ENCODE data around the gene NTF4. TPM values are rescaled to one million over a fixed set of nuclear protein-coding genes. Genes with fewer than 3 reads are reported as not detected.

Gene NTF4
- total and polyA plus RNA-seq, 2 donors: 6.7 to 30.1 TPM

- Histone ChIP-seq H3K4me1 (ENCODE audit: control insufficient read depth in 2 of 2, insufficient read depth in 2 of 2, low read length in 2 of 2) (peaks cover 0 to 11% of the 10 kb centered on the region in 2 donors), H3K9me3 (ENCODE audit: control insufficient read depth in 2 of 2, insufficient read depth in 1 of 2, low read length in 1 of 2) (peaks cover 0 to 3% of the 10 kb centered on the region in 2 donors), H3K27me3 (ENCODE audit: control insufficient read depth in 2 of 2, insufficient read depth in 1 of 2, low read length in 1 of 2) (no peaks in the 10 kb centered on the region), H3K4me3 (ENCODE audit: low read length in 2 of 2) (no peak overlapping the region), H3K36me3 (ENCODE audit: control insufficient read depth in 2 of 2, insufficient read depth in 2 of 2, low read length in 1 of 2) (peaks cover 82 to 92% of the 10 kb centered on the region in 2 donors), H3K27ac (ENCODE audit: low read depth in 1 of 2, low read length in 1 of 2) (no peak overlapping the region)
- 97% methylated on average over 23 of the region's 23 CpGs for WGBS
- no peak for DNase-seq (ENCODE audit: low read depth in 6 of 9, low spot score in 9 of 9)
These were observed 30.2 kb upstream of the NTF4 start for GRCh38 chr19:49094505-49095482.

- Histone ChIP-seq H3K4me3 (ENCODE audit: low read length in 2 of 2) (no peak overlapping the region), H3K27ac (ENCODE audit: low read depth in 1 of 2, low read length in 1 of 2) (no peak overlapping the region), H3K4me1 (ENCODE audit: control insufficient read depth in 2 of 2, insufficient read depth in 2 of 2, low read length in 2 of 2) (peaks cover 0 to 5% of the 10 kb centered on the region in 2 donors), H3K27me3 (ENCODE audit: control insufficient read depth in 2 of 2, insufficient read depth in 1 of 2, low read length in 1 of 2) (no peaks in the 10 kb centered on the region), H3K9me3 (ENCODE audit: control insufficient read depth in 2 of 2, insufficient read depth in 1 of 2, low read length in 1 of 2) (no peaks in the 10 kb centered on the region), H3K36me3 (ENCODE audit: control insufficient read depth in 2 of 2, insufficient read depth in 2 of 2, low read length in 1 of 2) (peaks cover 73 to 85% of the 10 kb centered on the region in 2 donors)
- no peak for DNase-seq (ENCODE audit: low read depth in 6 of 9, low spot score in 9 of 9)
- WGBS: 96% methylated on average over 6 of the region's 6 CpGs
These were observed 28.1 kb upstream of the NTF4 start for GRCh38 chr19:49092686-49093085.

DNA sequence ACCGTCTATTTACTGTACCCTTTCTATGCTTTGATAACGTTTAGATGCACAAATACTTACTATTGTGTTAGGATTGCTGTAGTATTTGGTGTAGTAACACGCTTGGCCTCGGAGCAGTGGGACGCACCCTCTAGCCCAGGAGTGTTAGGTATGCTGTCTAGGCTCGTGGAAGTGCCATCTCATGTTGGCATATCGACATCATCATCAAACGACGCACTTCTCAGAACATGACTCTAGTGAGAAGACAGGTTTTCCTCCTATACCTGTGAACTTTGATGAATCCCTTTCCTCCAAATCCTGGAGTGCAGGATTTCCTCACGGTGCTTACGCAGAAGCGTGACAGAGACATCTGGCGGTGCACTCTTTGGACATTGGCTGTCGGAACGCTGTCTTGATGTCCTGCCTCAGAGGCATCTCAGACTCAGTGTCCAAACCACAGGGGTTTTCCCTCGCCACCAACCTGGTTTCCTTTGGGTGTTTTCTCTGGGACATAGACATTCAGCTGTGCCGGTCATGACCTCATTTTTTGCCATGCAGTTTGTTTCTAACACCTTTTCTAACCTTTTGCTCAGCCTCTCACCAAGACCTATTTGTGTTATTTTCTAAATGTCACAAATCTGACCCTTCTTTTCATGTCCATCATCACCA is 26.9 kb upstream of the NTF4 start:
- H3K9me3 ChIP-seq (ENCODE audit: control insufficient read depth in 2 of 2, insufficient read depth in 1 of 2, low read length in 1 of 2): no peaks in the 10 kb centered on the region
- no peak for DNase-seq (ENCODE audit: low read depth in 6 of 9, low spot score in 9 of 9)
- peaks cover 1 to 12% of the 10 kb centered on the region in 2 donors for H3K4me1 ChIP-seq (ENCODE audit: control insufficient read depth in 2 of 2, insufficient read depth in 2 of 2, low read length in 2 of 2)
- no peaks in the 10 kb centered on the region for H3K27me3 ChIP-seq (ENCODE audit: control insufficient read depth in 2 of 2, insufficient read depth in 1 of 2, low read length in 1 of 2)
- 98% methylated on average over 17 of the region's 17 CpGs for WGBS
- H3K36me3 ChIP-seq (ENCODE audit: control insufficient read depth in 2 of 2, insufficient read depth in 2 of 2, low read length in 1 of 2): peaks cover 76 to 85% of the 10 kb centered on the region in 2 donors
- no peak overlapping the region for H3K4me3 ChIP-seq (ENCODE audit: low read length in 2 of 2)
- no peak overlapping the region for H3K27ac ChIP-seq (ENCODE audit: low read depth in 1 of 2, low read length in 1 of 2)

DNA sequence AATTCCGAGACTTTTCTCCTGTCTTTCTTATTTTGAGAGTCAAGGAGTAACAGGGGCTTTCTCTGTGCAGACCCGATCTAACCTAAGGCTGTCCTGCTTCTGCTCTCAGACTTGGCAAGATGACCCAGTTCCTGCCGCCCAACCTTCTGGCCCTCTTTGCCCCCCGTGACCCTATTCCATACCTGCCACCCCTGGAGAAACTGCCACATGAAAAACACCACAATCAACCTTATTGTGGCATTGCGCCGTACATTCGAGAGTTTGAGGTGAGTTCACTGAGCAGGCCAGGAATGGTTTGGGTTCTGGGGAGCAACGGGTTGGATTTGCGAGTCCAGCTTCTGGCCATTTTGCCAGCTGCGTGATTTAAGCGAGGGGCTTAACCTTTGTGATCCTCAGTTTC is 21.7 kb upstream of the NTF4 start:
- 71% methylated on average over 11 of the region's 11 CpGs for WGBS
- H3K27ac ChIP-seq (ENCODE audit: low read depth in 1 of 2, low read length in 1 of 2): peak overlapping the region in 1 of 2 donors; percentile 91

DNA sequence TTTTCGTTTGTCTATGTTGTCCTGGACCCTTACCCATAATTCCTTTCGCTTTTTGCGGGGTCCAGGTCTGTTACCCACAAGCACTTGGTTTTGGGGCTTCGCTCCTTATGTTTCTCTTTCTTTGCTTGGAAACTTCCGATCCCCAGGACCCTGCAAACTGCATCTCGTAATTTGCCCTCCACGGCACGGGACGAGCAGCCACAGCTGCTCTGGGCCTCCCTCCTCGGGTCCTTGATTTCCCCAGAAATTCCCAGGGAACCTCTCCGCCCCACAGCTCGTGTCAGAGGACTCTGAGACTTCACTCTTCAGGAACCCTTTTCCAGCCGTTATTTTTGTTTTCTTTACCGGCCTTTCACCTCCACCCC is 21.2 kb upstream of the NTF4 start:
- H3K36me3 ChIP-seq (ENCODE audit: control insufficient read depth in 2 of 2, insufficient read depth in 2 of 2, low read length in 1 of 2): peaks cover 30 to 38% of the 10 kb centered on the region in 2 donors
- peak overlapping the region; percentile 77 to 91 for H3K27ac ChIP-seq (ENCODE audit: low read depth in 1 of 2, low read length in 1 of 2)
- 2% methylated on average over 14 of the region's 14 CpGs for WGBS
- H3K27me3 ChIP-seq (ENCODE audit: control insufficient read depth in 2 of 2, insufficient read depth in 1 of 2, low read length in 1 of 2): peaks cover 0 to 4% of the 10 kb centered on the region in 2 donors
- H3K9me3 ChIP-seq (ENCODE audit: control insufficient read depth in 2 of 2, insufficient read depth in 1 of 2, low read length in 1 of 2): no peaks in the 10 kb centered on the region
- peak overlapping the region; percentile 77 to 100 for H3K4me3 ChIP-seq (ENCODE audit: low read length in 2 of 2)
- peak in 1 of 9 donors; percentile 29 for DNase-seq (ENCODE audit: low read depth in 6 of 9, low spot score in 9 of 9)
- H3K4me1 ChIP-seq (ENCODE audit: control insufficient read depth in 2 of 2, insufficient read depth in 2 of 2, low read length in 2 of 2): peaks cover 9 to 24% of the 10 kb centered on the region in 2 donors

More for the DNA sequence above, 21.7 kb upstream of the NTF4 start:
- H3K9me3 ChIP-seq (ENCODE audit: control insufficient read depth in 2 of 2, insufficient read depth in 1 of 2, low read length in 1 of 2): no peaks in the 10 kb centered on the region
- peaks cover 0 to 4% of the 10 kb centered on the region in 2 donors for H3K27me3 ChIP-seq (ENCODE audit: control insufficient read depth in 2 of 2, insufficient read depth in 1 of 2, low read length in 1 of 2)
- peaks cover 9 to 24% of the 10 kb centered on the region in 2 donors for H3K4me1 ChIP-seq (ENCODE audit: control insufficient read depth in 2 of 2, insufficient read depth in 2 of 2, low read length in 2 of 2)
- H3K36me3 ChIP-seq (ENCODE audit: control insufficient read depth in 2 of 2, insufficient read depth in 2 of 2, low read length in 1 of 2): peaks cover 34 to 43% of the 10 kb centered on the region in 2 donors
- no peak for DNase-seq (ENCODE audit: low read depth in 6 of 9, low spot score in 9 of 9)
- H3K4me3 ChIP-seq (ENCODE audit: low read length in 2 of 2): peak overlapping the region; percentile 77 to 100

DNA sequence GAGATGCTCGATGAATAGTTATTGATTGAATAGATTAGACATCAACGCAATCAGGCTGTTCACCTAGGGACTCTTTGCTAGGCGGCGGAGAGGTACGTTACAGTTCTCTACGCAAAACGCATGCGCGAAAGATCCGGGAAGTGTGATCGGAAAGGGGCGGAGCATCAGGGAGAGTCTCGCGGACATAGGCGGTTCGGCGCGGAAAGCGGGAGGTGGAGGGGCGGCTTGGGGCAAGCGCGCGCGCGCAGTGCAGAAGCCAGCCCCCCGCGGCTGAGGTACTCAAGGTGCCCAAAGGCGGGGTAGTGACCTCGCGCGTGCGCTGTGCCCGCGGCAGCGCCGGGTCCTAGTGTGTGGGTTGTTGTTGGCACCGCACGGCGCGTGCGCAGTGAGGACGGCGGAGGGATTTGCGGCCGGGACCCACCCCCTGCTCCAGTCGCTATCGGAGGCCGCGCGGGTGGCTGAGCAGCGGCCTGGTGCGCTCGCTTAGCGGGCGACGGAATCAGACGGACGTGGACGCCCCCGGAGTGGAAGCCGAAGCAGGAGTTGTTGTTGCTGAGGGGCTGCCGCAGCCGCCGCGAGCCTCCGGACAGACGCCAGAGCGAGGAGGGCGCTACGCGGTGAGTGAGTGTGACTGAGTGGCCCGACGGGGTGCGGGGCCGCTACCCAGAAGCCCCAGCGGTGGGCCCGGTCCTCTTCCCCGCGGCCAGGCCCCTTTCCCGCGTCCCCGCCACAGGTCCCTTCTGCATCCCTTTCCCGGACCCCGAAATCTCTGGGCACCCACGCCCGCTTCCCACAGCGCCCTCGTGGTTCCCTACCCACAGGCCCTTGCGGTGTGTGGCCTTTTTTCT is 20.6 kb upstream of the NTF4 start, which contains the start of gene SNRNP70:
Gene SNRNP70, plus strand, starts transcription at position 432 of the 848 bp plus-strand sequence. CDS start 964 bp downstream, outside the sequence.
- under 1% methylated on average over 89 of the region's 89 CpGs for WGBS
- DNase-seq (ENCODE audit: low read depth in 6 of 9, low spot score in 9 of 9): peak; percentile 97 to 100 (median 99)
- Histone ChIP-seq H3K4me1 (ENCODE audit: control insufficient read depth in 2 of 2, insufficient read depth in 2 of 2, low read length in 2 of 2) (peaks cover 9 to 24% of the 10 kb centered on the region in 2 donors), H3K36me3 (ENCODE audit: control insufficient read depth in 2 of 2, insufficient read depth in 2 of 2, low read length in 1 of 2) (peaks cover 24 to 32% of the 10 kb centered on the region in 2 donors), H3K27ac (ENCODE audit: low read depth in 1 of 2, low read length in 1 of 2) (peak within 1 kb of the TSS; percentile 82 to 91), H3K4me3 (ENCODE audit: low read length in 2 of 2) (peak within 1 kb of the TSS; percentile 77 to 100), H3K9me3 (ENCODE audit: control insufficient read depth in 2 of 2, insufficient read depth in 1 of 2, low read length in 1 of 2) (no peaks in the 10 kb centered on the region), H3K27me3 (ENCODE audit: control insufficient read depth in 2 of 2, insufficient read depth in 1 of 2, low read length in 1 of 2) (peaks cover 0 to 4% of the 10 kb centered on the region in 2 donors)

- Histone ChIP-seq H3K36me3 (ENCODE audit: control insufficient read depth in 2 of 2, insufficient read depth in 2 of 2, low read length in 1 of 2) (peaks cover 17 to 27% of the 10 kb centered on the region in 2 donors), H3K27me3 (ENCODE audit: control insufficient read depth in 2 of 2, insufficient read depth in 1 of 2, low read length in 1 of 2) (peaks cover 0 to 4% of the 10 kb centered on the region in 2 donors), H3K27ac (ENCODE audit: low read depth in 1 of 2, low read length in 1 of 2) (peak overlapping the region; percentile 82 to 91), H3K4me1 (ENCODE audit: control insufficient read depth in 2 of 2, insufficient read depth in 2 of 2, low read length in 2 of 2) (peaks cover 9 to 24% of the 10 kb centered on the region in 2 donors), H3K9me3 (ENCODE audit: control insufficient read depth in 2 of 2, insufficient read depth in 1 of 2, low read length in 1 of 2) (no peaks in the 10 kb centered on the region), H3K4me3 (ENCODE audit: low read length in 2 of 2) (peak overlapping the region; percentile 77 to 100)
- WGBS: 78% methylated on average over 26 of the region's 26 CpGs
- DNase-seq (ENCODE audit: low read depth in 6 of 9, low spot score in 9 of 9): no peak
These were observed 19.8 kb upstream of the NTF4 start for GRCh38 chr19:49084206-49085019.

DNA sequence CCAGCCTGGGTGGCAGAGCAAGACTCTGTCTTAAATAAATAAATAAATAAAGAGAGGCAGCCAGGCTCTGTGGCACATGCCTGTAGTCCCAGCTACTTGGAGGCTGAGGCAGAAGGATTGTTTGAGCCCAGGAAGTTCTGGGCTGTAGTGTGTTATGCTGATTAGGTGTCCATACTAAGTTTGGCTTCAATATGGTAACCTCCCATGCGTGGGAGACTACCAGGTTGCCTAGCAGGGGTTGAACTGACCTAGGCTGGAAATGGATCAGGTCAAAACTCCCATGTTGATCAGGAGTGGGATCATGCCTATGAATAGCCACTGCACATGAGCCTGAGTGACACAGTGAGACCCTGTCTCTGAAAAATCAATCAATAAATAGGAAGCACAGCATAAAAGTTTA is 16.7 kb upstream of the NTF4 start:
- Histone ChIP-seq H3K27ac (ENCODE audit: low read depth in 1 of 2, low read length in 1 of 2) (no peak overlapping the region), H3K36me3 (ENCODE audit: control insufficient read depth in 2 of 2, insufficient read depth in 2 of 2, low read length in 1 of 2) (peaks cover 0 to 3% of the 10 kb centered on the region in 2 donors), H3K9me3 (ENCODE audit: control insufficient read depth in 2 of 2, insufficient read depth in 1 of 2, low read length in 1 of 2) (no peaks in the 10 kb centered on the region), H3K27me3 (ENCODE audit: control insufficient read depth in 2 of 2, insufficient read depth in 1 of 2, low read length in 1 of 2) (peaks cover 0 to 4% of the 10 kb centered on the region in 2 donors), H3K4me1 (ENCODE audit: control insufficient read depth in 2 of 2, insufficient read depth in 2 of 2, low read length in 2 of 2) (peaks cover 5 to 9% of the 10 kb centered on the region in 2 donors), H3K4me3 (ENCODE audit: low read length in 2 of 2) (no peak overlapping the region)
- WGBS: 90% methylated on average over 1 of the region's 1 CpG
- DNase-seq (ENCODE audit: low read depth in 6 of 9, low spot score in 9 of 9): no peak

Measured in thymus (tissue), 11 donors.